ENCODE results near the gene L3MBTL1.

DNA sequence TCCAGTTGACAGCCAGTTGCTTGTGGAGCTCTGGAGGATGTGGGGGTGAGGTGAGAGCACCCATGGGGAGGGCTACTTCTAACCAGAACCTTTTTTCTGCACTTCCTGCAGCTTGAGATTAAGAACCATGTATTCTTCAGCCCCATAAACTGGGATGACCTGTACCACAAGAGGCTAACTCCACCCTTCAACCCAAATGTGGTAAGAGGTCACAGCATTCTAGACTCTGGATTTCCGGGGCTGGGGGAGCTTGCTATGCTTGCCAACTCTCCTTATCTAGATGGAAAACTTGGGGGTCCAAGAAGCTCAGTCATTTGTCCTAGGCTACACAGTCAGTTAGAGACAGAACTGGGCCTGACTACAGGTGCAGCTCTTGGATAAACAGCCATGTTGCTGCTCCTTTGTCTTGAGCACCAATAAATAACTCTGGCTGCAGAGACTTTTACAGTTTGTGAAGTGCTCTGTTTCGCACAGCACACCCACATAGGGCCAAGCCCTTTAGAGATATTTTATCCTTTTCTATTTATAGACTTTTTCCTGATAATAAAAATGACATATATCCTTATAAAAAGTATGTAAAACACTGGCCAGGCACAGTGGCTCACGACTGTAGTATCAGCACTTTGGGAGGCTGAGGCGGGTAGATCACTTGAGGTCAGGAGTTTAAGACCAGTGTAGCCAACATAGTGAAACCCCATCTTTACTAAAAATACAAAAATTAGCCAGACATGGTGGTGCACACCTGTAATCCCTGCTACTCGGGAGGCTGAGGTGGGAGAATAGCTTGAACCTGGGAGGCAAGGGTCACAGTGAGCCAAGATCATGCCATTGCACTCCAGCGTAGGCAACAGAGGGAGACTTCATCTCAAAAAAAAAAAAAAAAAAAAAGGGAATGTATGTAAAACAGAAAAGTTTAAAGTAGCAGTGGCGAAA, 72.6 kb downstream of the L3MBTL1 start:
- TF ChIP-seq, protein P1, sequence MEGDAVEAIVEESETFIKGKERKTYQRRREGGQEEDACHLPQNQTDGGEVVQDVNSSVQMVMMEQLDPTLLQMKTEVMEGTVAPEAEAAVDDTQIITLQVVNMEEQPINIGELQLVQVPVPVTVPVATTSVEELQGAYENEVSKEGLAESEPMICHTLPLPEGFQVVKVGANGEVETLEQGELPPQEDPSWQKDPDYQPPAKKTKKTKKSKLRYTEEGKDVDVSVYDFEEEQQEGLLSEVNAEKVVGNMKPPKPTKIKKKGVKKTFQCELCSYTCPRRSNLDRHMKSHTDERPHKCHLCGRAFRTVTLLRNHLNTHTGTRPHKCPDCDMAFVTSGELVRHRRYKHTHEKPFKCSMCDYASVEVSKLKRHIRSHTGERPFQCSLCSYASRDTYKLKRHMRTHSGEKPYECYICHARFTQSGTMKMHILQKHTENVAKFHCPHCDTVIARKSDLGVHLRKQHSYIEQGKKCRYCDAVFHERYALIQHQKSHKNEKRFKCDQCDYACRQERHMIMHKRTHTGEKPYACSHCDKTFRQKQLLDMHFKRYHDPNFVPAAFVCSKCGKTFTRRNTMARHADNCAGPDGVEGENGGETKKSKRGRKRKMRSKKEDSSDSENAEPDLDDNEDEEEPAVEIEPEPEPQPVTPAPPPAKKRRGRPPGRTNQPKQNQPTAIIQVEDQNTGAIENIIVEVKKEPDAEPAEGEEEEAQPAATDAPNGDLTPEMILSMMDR (IDR thresholded peaks at IDR 0.05), result no peak
- TF ChIP-seq, protein P2, sequence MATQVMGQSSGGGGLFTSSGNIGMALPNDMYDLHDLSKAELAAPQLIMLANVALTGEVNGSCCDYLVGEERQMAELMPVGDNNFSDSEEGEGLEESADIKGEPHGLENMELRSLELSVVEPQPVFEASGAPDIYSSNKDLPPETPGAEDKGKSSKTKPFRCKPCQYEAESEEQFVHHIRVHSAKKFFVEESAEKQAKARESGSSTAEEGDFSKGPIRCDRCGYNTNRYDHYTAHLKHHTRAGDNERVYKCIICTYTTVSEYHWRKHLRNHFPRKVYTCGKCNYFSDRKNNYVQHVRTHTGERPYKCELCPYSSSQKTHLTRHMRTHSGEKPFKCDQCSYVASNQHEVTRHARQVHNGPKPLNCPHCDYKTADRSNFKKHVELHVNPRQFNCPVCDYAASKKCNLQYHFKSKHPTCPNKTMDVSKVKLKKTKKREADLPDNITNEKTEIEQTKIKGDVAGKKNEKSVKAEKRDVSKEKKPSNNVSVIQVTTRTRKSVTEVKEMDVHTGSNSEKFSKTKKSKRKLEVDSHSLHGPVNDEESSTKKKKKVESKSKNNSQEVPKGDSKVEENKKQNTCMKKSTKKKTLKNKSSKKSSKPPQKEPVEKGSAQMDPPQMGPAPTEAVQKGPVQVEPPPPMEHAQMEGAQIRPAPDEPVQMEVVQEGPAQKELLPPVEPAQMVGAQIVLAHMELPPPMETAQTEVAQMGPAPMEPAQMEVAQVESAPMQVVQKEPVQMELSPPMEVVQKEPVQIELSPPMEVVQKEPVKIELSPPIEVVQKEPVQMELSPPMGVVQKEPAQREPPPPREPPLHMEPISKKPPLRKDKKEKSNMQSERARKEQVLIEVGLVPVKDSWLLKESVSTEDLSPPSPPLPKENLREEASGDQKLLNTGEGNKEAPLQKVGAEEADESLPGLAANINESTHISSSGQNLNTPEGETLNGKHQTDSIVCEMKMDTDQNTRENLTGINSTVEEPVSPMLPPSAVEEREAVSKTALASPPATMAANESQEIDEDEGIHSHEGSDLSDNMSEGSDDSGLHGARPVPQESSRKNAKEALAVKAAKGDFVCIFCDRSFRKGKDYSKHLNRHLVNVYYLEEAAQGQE (IDR thresholded peaks at IDR 0.05; ENCODE audit: insufficient read depth in 1 of 2, low read depth in 2 of 2, low read length in 1 of 2), result no peak

Data from Panc1 (cell line).